CD4-positive, alpha-beta T cell treated with Interleukin-17A for 4 hours (primary cell): ENCODE results near the gene FOXC2.

ENCODE experiments used
- DNase-seq: peaks from one replicate; pipeline ENCODE4 v3.0.0-alpha.2; 2020; ENCODE audit warnings: mixed read lengths

Gene FOXC2

DNA sequence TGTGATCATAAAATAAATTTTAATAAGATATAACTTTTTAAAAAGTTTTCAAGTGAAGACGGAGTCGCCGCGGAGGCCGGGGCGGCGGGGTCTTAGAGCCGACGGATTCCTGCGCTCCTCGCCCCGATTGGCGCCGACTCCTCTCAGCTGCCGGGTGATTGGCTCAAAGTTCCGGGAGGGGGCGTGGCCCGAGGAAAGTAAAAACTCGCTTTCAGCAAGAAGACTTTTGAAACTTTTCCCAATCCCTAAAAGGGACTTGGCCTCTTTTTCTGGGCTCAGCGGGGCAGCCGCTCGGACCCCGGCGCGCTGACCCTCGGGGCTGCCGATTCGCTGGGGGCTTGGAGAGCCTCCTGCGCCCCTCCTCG, at the start of gene FOXC2:
Gene FOXC2 (plus strand): TSS at position 229 of the 365 bp plus-strand sequence. CDS start 507 bp downstream, outside the sequence.
- DNase-seq = peak; percentile 53

DNA sequence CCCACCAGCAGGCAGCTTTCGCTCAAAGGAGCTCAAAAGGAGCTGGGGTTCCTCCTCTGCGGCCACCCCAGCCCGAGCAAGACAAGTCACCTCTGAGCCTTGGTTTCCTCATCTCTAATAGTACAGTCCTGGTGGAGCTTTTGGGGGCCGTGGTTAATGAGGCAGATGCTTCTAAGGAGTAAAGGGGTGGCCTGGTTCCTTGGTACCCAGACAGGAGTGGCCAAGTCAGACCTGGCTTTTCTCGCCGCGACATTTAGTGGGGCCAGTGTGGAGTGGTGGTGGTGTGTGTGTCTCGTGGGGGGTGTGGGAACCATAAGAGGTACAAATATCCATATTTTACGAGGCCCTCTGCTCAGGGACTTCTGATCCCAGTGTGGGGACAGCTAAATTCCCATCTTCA, 49.6 kb upstream of the FOXC2 start:
- no peak for DNase-seq

DNA sequence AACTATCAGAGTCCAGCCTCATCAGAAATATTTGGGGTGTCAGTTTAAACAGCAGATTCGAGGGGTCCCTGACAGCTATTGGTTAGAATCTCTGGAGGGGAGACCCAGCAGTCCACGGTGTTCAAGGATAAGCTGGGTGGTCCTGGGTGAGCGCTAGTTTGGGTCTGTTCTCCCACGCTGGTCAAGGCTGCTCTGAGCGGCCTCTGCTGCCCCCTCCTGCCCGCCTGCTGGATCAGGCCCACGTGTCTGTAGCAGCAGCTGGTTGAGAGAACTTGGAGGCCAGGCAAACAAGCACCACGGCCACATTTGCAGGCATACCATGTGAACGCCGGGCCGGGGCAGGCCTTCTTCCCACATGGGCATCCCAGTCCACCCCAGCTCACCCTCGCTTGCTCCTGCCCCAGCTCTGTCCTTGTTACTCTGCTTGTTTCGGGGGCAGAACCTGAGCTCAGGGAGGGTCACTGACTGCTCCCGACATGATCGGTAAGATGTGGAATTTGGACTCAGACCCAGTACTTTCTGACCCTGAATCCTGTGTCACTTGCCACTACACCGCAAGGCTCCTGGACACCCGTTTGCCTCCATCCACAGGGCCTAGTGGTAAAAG, 48.9 kb upstream of the FOXC2 start:
- DNase-seq = peak; percentile 22

DNA sequence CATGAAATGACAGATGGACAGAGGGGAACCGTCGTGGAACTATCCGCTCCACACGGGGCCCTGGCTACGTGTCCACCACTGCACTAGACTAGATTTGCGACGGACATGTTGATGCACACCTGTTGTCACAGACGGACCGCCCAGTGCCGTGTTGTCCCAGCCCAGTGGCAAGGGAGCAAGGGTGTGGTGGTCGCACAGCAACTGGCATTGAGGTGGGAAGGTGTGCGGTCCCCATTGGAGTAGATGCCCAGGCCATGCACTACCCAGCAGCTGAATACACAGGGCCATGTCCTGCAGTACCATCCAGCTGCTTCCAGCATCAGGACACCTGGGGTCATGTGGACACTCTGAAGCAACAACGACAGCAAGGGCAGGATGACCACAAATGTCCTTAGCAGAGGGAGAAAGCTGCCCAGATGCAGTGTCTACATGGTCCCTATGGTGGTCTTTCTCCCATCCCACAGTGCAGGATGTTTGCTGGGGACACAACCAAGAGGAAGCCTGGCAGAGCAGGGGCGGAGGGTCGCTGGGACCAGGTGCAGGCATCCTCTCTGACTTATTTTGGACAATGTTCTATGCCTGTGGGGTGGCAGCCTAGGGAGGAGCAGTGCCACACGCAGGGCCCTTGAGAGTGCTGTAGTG, 47.5 kb upstream of the FOXC2 start:
- no peak for DNase-seq

DNA sequence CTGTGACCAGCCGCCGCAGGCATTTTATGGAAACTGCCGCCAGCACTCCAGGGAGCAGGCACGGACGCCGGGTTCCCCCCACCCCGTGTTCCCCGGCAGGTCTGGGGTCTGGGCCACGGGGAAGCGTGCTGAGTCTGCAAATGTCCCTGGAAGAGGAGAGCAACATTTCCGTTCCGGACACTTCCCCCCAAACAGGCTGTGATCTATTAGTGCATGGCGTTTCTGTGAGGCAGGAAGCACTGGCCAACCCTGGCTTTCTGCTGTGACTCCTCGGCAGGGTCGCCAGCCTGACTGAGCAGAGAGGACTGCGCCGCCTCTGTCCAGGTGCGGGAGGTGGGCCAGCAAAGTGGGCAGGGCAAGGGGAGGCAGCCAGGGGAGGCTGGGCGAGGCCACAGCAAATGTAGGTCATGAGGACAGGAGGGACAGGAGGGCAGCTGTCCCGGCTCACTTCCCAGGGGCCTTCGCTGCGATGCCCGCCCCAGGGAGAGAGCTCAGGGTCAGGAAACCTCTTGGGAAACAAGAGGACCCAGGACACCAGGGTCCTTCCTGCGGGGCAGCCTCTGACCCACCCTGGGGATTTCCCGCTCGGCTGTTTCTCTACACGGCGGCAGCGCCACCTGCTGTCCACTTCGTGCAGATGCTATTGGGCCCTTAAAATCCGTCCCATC, 46.8 kb upstream of the FOXC2 start:
- DNase-seq = peak; percentile 64

DNA sequence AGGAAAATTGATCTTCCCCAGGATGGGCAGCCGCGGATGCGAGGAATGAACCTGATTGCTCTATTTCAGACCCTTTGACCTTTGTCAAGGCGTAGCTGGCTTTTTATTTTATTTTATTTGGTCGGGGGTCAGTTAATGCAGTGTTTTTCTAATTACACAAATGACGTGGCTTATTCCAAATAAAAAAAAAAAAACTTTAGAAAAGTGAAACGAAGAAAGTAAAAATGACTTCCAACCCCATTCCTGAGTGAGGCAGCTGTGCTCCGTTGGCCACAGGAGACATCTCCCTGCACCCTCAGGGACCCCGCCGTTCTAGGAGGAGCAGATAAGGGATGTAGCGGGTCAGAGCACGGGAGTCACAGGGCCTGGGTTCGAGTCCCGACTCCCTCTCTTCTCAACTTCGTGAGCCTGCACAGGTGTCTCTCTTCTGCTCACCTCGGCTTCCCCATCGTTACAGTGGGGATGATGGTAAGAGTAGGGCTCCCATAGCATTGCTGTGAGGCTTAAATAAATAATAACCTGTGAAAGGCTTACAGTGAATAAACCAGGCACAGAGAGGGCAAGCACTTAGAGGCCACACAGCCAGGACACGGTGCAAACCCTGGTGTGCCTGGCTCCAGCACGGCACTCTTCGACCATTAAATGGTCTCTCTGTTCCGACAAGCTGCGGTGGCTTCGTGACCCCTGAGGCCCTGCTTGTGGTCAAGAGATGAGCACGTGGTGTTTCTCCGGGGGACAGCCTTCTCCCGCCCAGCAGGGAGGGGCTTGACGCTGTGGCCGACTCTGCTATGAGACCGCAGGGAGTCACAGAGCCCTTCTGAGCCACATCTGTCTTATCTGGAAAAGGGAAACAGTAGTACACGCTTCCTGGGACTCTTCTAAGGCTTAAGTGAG, 46.1 kb upstream of the FOXC2 start:
- DNase-seq = no peak

DNA sequence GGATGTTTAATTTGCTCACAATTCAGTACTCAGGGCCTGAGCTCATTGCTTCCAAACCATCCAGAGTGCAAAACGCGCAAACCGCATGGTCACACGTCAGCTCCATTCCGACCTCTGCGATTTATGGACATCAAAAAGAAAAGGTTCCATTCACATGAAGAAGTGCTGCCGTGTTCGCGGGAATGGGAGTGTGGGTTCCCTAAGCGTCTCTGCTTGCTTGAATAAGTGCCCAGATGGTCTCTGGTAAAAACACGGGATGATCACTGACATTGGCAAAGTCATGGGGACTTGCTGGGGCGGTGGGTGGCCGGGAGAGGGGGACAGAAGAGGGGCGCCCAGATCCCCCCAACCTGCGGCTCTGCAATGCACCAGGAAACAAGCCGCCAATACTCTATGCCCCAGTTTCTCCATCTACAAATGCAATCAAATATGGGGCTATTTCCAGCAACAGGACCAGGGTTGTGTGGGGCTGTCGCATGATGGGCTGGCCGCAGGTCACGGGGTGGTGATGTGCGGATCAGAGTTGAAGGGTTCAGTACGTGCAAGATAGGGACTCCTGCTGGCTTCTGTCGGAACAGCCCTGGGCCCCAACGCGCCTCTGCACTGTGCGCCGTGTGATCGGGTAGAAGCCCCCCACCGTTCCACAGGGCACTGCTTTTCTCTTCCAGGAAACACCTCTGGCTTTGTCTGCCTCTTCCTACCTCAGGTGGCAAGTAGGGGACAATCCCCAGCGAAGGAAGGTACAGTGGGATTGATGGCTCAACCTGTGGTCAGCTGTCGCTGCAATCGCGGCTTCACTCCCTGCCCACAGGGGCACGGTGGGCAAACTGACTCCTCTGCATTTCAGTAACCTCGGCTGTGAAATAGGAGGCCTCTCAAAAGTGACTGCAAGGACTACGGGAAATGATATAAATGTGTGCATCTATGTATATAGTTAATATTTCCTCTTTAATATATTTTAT, 45.1 kb upstream of the FOXC2 start:
- DNase-seq = no peak

DNA sequence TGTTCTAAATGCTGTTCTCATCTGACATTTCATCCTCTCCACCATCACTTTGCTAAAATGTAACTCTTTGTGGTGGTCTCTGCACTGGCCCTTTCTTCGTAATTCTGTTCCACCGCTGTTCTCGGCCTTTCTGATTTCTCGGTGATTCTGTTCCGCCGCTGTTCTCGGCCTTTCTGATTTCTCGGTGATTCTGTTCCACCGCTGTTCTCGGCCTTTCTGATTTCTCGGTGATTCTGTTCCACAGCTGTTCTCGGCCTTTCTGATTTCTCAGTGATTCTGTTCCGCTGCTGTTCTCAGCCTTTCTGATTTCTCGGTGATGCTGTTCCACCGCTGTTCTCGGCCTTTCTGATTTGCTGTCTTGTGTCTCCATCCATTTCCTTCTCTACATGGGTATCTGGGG, 44.0 kb upstream of the FOXC2 start:
- no peak for DNase-seq

DNA sequence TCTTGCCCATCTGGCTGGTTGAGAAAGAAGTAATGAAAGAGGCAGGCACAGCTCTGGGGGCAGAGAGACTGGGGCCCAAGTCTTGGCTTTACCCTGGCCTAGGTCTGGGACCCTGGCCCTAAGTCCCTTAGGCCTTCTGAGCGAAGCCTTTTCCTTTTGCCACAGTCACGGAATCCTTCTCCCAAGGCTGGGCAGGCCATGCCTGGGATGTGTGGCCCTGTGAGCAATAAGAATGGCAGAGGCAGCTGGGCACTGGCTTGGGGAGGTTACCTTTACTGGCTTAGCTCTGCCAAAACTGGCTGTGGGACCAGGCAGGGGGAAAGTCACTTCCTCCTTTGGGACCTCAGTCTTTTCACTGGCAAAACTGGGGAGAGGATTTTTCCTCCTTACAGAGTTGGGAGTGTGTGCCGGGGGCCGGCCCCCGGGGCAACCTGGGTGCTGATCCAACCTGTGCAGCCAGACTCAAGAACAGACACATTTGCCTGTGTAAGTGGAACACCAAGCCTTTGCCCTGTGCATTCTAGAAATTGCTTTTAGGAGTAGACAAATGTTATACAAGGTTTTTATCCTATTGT, 43.4 kb upstream of the FOXC2 start:
- no peak for DNase-seq

DNA sequence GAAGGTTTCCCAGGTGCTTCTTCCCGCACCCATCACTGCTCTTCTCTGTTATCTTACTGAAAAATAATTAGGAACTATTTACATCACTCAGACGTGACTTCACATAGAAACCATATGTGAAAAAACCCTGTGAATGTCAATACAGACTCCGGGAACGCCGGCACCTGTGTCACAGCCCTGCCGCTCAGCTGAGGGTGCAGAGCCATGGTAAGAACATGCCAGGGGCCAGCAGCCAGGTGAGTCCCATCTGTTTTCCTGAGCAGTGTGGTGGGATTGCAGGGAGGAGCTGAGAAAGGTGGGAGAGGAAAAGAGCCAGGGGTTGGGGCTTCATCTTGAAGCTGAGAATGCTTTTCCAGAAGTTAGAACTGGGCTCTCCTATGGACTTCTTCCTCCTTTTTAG, 42.6 kb upstream of the FOXC2 start:
- no peak for DNase-seq

DNA sequence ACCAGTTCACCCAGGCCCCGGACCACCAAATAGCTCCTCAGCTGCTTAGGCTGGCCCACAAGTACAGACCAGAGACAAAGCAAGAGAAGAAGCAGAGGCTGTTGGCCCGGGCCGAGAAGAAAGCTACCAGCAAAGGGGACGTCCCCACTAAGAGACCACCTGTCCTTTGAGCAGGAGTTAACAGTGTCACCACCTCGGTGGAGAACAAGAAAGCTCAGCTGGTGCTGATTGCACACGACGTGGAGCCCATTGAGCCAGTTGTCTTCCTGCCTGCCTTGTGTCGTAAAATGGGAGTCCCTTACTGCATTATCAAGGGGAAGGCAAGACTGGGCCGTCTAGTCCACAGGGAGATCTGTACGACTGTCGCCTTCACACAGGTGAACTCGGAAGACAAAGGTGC, 40.9 kb upstream of the FOXC2 start:
- DNase-seq = no peak

DNA sequence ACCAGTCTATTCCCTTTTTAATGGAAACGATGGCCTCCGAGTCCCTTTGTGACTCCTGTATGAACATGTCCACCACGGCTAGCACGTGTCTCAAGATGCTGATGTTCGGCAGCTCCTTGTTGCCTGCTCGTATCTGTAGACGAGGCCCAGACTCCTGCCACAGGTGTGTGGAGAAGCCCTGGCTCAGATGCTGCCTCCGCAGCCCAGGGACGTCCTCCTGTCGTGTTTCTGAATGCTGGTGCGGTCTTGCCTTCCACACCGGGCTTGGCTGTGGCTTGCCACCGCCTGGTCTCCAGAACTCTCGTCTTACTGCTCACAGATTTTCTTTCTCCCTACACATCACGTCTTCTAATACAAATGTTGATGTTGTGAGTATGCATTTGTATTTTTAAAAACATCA, 39.3 kb upstream of the FOXC2 start:
- DNase-seq = no peak

DNA sequence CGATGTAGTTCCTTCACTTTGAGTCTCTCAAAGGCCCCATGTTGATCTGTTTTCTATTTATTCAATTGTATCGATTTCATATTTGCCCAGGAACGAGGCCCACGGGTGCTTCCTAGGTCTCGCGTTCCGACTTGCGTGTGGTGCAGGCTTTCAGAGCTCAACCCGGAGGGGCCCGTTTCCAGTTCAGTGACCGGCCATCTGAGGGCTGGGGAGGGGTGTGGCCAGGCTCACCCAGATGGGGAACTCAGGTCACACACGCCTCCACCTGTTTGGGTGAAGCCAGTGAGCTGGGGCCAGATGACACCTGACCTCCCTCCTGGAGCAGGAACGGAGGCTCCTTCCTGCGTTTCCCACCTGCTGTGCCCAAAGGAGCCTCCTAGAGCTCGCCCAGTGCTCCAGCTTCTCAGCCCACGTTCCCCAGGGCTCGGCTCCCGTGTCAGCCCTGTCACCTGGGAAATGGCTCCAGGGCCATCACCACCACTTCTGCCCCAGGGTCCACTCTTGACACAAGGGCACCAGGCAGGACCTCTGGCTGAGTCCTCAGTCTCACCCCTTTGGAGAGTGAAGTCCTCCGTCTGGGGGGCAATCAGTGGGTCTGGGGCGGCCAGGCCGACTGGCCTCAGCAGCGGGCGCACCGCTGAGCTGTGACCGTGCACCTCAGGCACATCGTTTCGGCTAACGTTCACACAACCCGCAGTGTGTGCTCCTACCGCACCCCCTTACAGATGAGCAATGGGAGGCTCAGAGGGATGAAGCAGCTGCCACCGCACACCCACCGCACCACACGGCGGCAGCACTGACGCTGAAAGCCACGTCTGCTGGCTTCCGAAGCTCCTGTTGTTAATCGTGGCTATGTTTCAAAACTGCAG, 38.3 kb upstream of the FOXC2 start:
- DNase-seq = no peak

DNA sequence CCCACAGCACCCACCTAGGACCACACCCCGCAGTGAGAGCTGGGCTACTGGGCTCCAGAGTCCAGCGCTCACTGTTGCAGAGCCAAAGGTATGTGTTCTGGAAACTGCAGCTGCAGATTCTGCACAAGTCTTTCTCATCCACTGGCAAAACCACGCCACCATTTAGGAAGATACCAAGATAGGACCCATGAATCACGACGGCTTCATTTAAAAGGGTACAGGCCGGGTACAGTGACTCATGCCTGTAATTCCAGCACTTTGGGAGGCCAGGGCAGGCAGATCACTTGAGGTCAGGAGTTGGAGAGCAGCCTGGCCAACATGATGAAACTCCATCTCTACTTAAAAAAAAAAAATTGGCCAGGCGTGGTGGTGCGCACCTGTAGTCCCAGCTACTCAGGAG, 37.5 kb upstream of the FOXC2 start:
- DNase-seq = no peak

DNA sequence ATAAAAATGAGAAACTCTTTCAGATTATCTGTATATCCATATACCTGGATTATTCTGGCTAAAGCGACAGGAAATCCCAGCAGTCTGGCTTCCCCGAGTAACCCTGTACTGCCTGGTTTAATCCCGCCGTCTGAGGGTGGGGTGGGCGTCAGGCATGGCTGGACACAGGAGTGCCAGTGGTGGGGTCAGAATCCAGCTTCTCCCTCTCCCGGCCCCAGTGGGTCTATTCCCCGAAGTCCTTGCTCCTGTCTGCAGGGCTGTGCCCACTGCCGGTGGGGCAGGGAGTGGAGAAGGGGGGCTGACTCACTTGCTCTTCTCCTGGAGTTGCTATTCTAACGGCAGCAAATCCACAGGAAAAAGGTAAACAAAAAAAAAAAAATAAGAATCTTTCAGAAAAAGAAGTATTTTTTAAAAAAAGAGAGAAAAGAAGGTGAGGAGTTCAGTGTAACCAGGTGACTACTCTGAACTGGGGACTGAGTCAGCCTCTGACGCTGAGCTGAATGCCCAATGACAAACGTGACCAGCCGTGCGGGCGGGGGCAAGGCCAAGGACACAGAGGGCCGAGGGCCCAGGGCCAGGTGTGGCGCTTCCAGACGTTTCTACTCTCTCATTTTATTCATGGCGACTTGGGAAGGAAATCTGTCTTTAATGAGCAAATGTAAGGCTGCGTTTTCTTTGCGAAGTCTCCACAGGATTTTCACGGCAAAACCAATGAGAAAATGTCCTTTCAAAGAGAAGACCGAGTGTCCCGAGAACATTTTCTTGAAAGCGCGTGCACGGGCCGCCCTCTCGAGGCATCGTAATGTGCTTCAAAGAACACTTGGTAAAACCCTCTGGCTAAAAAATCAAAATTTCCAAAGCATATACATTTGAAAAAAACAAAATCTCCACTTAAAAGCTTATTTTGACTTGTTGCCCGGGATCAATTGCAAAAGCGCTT, 36.1 kb upstream of the FOXC2 start:
- DNase-seq = no peak

DNA sequence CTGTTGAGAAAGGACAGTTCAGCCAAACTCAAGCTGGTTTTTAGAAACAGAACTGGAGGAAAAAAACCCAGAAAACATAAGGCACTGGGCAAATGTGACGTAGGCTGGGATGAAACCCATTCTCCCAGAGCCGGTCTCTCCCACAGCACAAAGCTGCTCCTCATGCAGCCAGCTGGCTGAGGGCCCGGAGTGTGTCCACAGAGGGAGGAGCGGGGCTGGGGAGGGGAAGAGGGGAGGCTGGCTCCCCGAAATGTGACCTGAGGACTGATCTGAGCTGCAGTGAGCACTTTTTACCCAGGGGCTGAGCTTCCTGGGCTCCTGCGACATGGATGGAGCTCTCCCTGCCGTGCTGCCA, 35.5 kb upstream of the FOXC2 start:
- DNase-seq = no peak

DNA sequence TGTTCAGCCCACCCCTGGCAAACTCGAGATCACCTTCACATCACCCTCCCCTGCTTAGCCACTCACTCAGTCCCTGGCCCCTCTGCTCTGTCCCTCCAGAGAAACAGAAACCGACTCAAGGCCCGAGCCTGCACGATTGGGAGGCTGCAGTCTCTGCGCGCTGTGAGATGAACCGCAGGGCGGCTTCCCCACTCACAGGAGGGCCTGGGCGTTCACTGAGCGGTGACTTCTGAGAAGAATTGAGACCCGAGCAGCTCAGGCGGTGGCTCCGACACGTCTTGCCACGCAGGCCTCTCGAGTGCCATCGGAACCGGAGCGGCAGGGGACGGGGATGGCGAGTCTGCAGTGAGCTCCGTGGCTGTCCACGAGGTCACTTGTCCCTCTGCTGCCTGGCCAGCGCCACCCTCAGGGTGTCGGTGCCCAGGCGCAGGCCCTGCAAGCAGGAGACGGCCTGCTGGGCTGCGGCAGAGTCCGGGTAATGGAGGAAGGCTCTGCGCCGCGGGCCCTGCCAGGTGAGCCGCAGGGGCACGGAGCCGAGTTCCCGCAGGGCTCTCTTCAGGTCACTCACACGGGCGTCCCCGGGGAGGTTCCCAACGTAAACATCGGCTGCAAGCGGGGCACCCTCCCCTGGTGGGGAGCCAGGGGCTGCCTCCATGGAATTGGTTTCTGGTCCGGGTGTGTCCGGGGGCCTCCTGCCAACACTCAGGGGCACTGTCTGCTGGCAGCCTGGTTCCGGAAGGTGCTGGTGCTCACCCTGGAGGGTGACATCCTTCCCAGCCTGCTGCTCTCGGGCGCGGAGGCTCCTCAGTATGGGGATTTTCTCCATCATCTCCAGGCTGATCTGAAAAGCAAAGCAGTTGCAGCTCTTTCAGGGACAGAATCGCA, 34.7 kb upstream of the FOXC2 start:
- no peak for DNase-seq

DNA sequence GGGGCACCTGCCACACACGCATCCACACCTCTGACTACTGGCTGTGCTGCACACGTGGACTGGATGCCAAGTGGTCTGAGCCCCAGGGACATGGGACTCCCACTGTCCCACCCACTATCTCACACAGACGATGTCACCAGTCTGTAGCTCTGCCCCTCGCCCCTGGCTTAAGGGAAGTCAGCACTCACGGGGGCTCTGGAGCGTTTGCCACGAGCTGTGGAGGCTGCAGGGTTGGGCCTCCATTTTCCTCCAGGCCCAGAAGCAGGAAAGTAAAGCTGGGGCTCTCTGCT, 34.2 kb upstream of the FOXC2 start:
- DNase-seq = no peak

DNA sequence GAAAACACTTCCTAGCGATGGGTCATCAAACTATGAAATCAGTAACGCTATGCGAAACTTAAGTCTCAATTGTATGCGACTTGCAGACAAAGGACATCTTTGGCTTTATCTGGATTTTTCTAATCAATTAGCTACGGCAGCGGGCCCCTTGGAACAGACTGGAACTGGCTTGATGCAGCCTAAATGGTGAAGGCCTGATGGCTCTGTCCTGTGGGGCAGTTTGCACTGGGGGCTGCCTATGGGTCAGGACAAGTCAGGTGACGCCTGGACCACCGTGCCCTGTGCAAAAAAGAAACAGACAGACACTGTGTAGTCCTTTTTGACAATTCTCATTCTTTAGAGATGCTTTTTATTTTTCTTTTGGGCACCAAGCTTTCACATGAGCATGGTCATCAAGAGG, 33.6 kb upstream of the FOXC2 start:
- DNase-seq = no peak
